SK-N-SH treated with all-trans-retinoic acid at 6 μM for 48 hours (cell line): ENCODE measurements around the gene GID8.

Experiments
- ATAC-seq: fragments of 200-7000 bp; cut with Tn5 transposase; 3 replicates; pipeline ENCODE4 v1.9.1; 2020; ENCODE audit warnings: mild to moderate bottlenecking, moderate library complexity
- ARNTL ChIP-seq: fragments of 450-650 bp; formaldehyde crosslinking; IDR thresholded peaks from 2 replicates; pipeline ENCODE4 v1.5.0; 2020; ENCODE audit warnings: low read depth, mild to moderate bottlenecking, moderate library complexity, borderline replicate concordance
- BACH2 ChIP-seq: fragments of 250-450 bp; sonication (Bioruptor Pico); IDR thresholded peaks from 2 replicates; pipeline ENCODE4 v1.9.0; 2021; ENCODE audit warnings: mild to moderate bottlenecking, borderline replicate concordance
- CSDC2 ChIP-seq: fragments of 250-450 bp; sonication (Bioruptor Pico); IDR thresholded peaks from 2 replicates; pipeline ENCODE4 v1.5.0; 2020; ENCODE audit warnings: mild to moderate bottlenecking, moderate library complexity
- ESRRG ChIP-seq: fragments of 250-450 bp; sonication (Bioruptor Pico); IDR thresholded peaks from 2 replicates; pipeline ENCODE4 v1.6.1; 2021; ENCODE audit warnings: mild to moderate bottlenecking
- GLIS3 ChIP-seq: fragments of 250-450 bp; sonication (Bioruptor Pico); IDR thresholded peaks from 2 replicates; pipeline ENCODE4 v1.5.0; 2020; ENCODE audit warnings: mild to moderate bottlenecking, moderate library complexity
- ISL1 ChIP-seq: fragments of 250-450 bp; sonication (Bioruptor Pico); IDR thresholded peaks from 2 replicates; pipeline ENCODE4 v2.1.2; 2022; ENCODE audit warnings: mild to moderate bottlenecking, moderate library complexity
- OSR1 ChIP-seq: fragments of 250-450 bp; sonication (Bioruptor Pico); IDR thresholded peaks from 2 replicates; pipeline ENCODE4 v1.8.0; 2022; ENCODE audit warnings: moderate library complexity, mild to moderate bottlenecking, inconsistent platforms
- PPARA ChIP-seq: fragments of 250-450 bp; sonication (Bioruptor Pico); IDR thresholded peaks from 2 replicates; pipeline ENCODE4 v1.5.0; 2020; ENCODE audit warnings: mild to moderate bottlenecking, borderline replicate concordance
- RARB ChIP-seq: fragments of 250-450 bp; sonication (Bioruptor Pico); IDR thresholded peaks from 2 replicates; pipeline ENCODE4 v1.8.0; 2021; ENCODE audit warnings: mild to moderate bottlenecking, moderate library complexity
- SNAI2 ChIP-seq: fragments of 250-450 bp; sonication (Bioruptor Pico); IDR thresholded peaks from 2 replicates; pipeline ENCODE4 v1.5.0; 2020; ENCODE audit warnings: mild to moderate bottlenecking, moderate library complexity
- TCF4 ChIP-seq: fragments of 250-450 bp; sonication (Bioruptor Pico); IDR thresholded peaks from 2 replicates; pipeline ENCODE4 v1.8.0; 2021; ENCODE audit warnings: mild to moderate bottlenecking, moderate library complexity, borderline replicate concordance
- TOX ChIP-seq: fragments of 250-450 bp; sonication (Bioruptor Pico); IDR thresholded peaks from 2 replicates; pipeline ENCODE4 v1.8.0; 2021; ENCODE audit warnings: mild to moderate bottlenecking, moderate library complexity, borderline replicate concordance
- ZC3H10 ChIP-seq: fragments of 250-450 bp; sonication (Bioruptor Pico); IDR thresholded peaks from 2 replicates; pipeline ENCODE4 v1.5.1; 2021; ENCODE audit warnings: mild to moderate bottlenecking, moderate library complexity
- ZFP30 ChIP-seq: fragments of 450-650 bp; formaldehyde crosslinking; IDR thresholded peaks from 2 replicates; pipeline ENCODE4 v1.5.0; 2022; ENCODE audit warnings: mild to moderate bottlenecking, moderate library complexity
- ZNF70 ChIP-seq: fragments of 450-650 bp; formaldehyde crosslinking; IDR thresholded peaks from 2 replicates; pipeline ENCODE4 v1.5.0; 2020; ENCODE audit warnings: mild to moderate bottlenecking, moderate library complexity
- ZNF8 ChIP-seq: fragments of 450-650 bp; formaldehyde crosslinking; IDR thresholded peaks from 2 replicates; pipeline ENCODE4 v1.5.0; 2020; ENCODE audit warnings: mild to moderate bottlenecking, moderate library complexity
- TF ChIP-seq, protein P1 (sequence below): fragments of 250-450 bp; sonication (Bioruptor Pico); IDR thresholded peaks from 2 replicates; pipeline ENCODE4 v1.8.0; 2020; ENCODE audit warnings: mild to moderate bottlenecking, moderate library complexity, borderline replicate concordance
- TF ChIP-seq, protein P2 (sequence below): fragments of 250-450 bp; sonication (Bioruptor Pico); IDR thresholded peaks from 2 replicates; pipeline ENCODE4 v1.8.0; 2021; ENCODE audit warnings: low read depth, mild to moderate bottlenecking, moderate library complexity, borderline replicate concordance
- TF ChIP-seq, protein P3 (sequence below): fragments of 250-450 bp; sonication (Bioruptor Pico); IDR thresholded peaks from 2 replicates; pipeline ENCODE4 v1.5.1; 2020; ENCODE audit warnings: low read depth, mild to moderate bottlenecking, moderate library complexity
- TF ChIP-seq, protein P4 (sequence below): fragments of 250-450 bp; sonication (Bioruptor Pico); IDR thresholded peaks from 2 replicates; pipeline ENCODE4 v1.5.0; 2020; ENCODE audit warnings: mild to moderate bottlenecking, moderate library complexity
- TF ChIP-seq, protein P5 (sequence below): fragments of 250-450 bp; sonication (Bioruptor Pico); IDR thresholded peaks from 2 replicates; pipeline ENCODE4 v1.5.1; 2021; ENCODE audit warnings: mild to moderate bottlenecking, moderate library complexity

GID8 gene

DNA sequence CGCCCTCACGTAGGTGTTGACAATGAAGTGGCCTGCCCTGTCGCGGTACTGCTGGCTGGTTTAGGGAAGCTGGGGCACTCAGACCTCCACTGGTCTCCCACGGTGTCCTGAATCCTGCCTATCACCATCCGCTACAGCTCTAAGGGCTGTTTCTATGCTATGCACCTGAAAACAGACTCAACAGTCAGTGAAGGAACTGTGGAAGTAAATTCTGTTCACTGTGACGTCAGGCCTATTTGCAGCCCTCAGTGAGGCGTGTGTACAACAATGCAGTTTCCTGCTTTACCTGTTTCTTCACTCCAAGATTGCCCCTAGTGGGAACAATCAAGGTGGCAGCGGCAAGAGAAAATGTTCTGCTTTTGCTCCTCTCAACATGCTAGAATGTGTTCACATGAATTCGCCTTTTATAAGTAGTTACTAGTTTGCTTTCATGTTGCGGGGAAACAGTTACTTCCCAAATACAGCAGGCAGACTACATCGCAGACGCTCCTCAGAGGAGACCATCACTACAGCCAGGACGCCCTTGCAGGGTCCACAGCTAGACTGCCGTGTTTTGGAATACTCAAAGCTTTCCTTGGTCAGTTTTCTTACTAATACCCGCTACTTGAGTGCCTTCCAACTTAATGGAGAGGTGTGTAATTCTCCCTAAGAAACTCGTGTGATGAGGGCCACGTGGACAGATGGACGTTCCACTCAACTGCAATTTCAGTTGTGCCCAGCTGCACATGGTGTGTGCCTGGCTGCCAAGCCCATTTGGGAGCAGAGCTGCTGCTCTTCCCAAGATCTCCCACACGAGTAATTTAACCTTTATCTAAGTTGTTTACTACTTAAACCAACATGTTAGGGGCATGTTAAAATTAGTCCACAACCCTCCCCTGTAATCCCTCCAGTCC, 37.0 kb upstream of the GID8 start (continued):
- TF ChIP-seq ARNTL (CRISPR knock-in tag) = no peak
- no peak for TF ChIP-seq BACH2 (CRISPR knock-in tag)
- no peak for TF ChIP-seq ESRRG (CRISPR knock-in tag)

DNA sequence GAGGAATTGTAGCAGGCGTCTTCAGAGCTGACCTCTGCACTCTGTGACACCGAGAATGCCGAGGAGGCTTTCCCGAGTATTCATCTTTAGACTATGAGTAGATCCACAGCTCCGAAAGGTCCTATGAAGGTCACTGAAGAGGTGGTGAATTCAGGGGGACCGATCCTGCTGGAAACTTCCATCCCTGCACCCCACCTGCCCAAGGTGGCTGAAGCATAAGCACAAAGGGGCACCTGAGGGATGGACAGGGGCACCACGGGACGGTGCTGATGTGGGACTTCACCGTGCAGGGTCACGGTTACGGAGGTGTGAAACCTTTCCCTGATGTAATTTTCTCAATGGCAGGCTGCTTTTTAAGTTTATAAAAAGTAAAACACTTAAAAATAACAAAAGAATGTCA, 36.1 kb upstream of the GID8 start:
- ATAC-seq = no peak
- TF ChIP-seq ZFP30 (CRISPR knock-in tag) (no peak), ISL1 (CRISPR knock-in tag) (no peak), ZNF70 (no peak), TOX (CRISPR knock-in tag) (no peak)

DNA sequence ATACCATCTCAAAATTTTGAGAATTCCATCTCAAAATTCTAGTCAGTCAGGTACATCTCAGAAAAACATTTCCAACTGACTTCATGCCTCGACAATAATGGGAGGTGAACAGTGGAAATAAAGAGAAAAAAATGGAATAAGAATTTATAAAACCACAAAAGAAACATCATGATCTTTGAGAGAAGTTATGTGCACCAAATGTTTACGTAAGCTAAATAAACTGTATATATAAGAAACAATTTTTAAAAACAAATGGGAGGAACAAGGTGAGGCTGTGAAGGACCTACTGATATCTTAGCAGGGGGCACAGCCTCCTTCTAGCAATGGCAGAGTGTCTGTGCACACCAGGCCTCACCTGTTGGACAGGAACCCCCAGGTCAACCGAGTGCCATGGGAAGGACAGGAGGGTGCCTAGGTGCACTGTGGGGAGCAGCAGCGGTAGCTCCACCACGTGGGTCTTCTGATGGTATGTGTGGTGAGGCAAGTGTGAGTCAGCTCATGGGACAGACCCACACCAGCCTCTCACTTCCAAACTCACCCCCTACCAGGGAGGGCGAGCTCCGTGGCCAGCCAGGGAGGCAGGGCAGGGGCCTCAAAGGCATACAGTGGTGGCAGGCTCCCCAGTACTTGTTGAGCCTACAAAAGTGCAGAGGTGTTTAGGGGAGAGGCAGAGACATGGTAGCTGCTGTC, 34.9 kb upstream of the GID8 start:
- ATAC-seq = no peak
- TF ChIP-seq CSDC2 (CRISPR knock-in tag) (no peak), PPARA (CRISPR knock-in tag) (no peak)

DNA sequence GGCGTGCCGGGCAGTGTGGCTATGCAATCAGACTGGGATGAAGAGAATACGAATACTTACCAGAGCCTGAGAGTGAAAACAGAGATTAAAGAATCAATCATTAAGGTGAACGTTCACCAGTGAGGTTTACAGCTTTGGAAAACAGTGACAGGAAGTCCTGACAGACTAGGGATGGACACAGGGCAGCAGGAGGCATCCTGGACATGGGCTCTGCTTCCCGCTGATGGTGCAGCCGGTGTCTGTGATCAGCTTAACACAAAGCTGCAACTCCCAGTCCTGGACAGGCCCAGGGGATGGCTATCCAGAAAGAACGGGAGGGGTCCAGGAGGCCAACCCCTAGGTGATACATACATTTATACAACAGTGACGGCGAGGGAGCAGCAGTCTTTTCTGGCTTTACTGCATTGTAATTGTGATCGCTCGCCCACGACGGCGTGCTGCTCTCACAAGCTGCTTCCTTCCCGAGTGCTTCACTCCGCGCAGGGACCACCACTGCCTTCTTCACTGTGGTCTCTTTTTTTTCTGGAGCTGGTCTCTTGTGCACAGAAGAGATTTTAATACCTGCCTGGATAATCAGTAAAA, 32.3 kb upstream of the GID8 start:
- ATAC-seq = no peak
- TF ChIP-seq PPARA (CRISPR knock-in tag) (no peak), ARNTL (CRISPR knock-in tag) (no peak), TCF4 (no peak), CSDC2 (CRISPR knock-in tag) (no peak), BACH2 (CRISPR knock-in tag) (no peak), TOX (CRISPR knock-in tag) (no peak), RARB (CRISPR knock-in tag) (no peak), ZNF70 (no peak), ISL1 (CRISPR knock-in tag) (no peak), ZC3H10 (CRISPR knock-in tag) (no peak), OSR1 (CRISPR knock-in tag) (no peak), ESRRG (CRISPR knock-in tag) (no peak), ZNF8 (CRISPR knock-in tag) (no peak), SNAI2 (no peak), GLIS3 (CRISPR knock-in tag) (no peak)
- TF ChIP-seq, protein P1, sequence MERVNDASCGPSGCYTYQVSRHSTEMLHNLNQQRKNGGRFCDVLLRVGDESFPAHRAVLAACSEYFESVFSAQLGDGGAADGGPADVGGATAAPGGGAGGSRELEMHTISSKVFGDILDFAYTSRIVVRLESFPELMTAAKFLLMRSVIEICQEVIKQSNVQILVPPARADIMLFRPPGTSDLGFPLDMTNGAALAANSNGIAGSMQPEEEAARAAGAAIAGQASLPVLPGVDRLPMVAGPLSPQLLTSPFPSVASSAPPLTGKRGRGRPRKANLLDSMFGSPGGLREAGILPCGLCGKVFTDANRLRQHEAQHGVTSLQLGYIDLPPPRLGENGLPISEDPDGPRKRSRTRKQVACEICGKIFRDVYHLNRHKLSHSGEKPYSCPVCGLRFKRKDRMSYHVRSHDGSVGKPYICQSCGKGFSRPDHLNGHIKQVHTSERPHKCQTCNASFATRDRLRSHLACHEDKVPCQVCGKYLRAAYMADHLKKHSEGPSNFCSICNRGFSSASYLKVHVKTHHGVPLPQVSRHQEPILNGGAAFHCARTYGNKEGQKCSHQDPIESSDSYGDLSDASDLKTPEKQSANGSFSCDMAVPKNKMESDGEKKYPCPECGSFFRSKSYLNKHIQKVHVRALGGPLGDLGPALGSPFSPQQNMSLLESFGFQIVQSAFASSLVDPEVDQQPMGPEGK (CRISPR knock-in tag) = no peak
- TF ChIP-seq, protein P2, sequence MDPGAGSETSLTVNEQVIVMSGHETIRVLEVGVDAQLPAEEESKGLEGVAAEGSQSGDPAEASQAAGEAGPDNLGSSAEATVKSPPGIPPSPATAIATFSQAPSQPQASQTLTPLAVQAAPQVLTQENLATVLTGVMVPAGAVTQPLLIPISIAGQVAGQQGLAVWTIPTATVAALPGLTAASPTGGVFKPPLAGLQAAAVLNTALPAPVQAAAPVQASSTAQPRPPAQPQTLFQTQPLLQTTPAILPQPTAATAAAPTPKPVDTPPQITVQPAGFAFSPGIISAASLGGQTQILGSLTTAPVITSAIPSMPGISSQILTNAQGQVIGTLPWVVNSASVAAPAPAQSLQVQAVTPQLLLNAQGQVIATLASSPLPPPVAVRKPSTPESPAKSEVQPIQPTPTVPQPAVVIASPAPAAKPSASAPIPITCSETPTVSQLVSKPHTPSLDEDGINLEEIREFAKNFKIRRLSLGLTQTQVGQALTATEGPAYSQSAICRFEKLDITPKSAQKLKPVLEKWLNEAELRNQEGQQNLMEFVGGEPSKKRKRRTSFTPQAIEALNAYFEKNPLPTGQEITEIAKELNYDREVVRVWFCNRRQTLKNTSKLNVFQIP = no peak
- TF ChIP-seq, protein P3, sequence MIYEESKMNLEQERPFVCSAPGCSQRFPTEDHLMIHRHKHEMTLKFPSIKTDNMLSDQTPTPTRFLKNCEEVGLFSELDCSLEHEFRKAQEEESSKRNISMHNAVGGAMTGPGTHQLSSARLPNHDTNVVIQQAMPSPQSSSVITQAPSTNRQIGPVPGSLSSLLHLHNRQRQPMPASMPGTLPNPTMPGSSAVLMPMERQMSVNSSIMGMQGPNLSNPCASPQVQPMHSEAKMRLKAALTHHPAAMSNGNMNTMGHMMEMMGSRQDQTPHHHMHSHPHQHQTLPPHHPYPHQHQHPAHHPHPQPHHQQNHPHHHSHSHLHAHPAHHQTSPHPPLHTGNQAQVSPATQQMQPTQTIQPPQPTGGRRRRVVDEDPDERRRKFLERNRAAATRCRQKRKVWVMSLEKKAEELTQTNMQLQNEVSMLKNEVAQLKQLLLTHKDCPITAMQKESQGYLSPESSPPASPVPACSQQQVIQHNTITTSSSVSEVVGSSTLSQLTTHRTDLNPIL = no peak

DNA sequence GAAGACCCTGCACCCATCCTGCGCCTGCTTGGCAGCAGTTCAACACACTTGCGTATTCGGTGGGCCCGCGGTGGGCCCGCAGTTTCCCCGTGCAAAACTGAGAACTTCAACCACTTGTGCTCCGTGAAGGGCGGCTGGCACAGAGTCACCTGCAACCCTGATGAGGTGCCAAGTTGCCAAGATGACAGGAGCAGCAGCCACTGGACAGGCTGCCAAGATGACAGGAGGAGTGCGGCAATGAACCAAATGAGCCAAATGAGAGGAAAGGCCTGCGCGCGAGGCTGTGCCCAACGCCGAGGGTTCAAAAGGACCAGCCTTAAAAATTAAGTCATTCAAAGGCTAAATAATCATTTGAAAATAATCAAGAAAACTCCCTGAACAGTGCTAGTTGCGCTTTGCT, 31.7 kb upstream of the GID8 start:
- ATAC-seq = no peak
- no peak for TF ChIP-seq TCF4
- TF ChIP-seq PPARA (CRISPR knock-in tag) = no peak
- TF ChIP-seq, protein P4, sequence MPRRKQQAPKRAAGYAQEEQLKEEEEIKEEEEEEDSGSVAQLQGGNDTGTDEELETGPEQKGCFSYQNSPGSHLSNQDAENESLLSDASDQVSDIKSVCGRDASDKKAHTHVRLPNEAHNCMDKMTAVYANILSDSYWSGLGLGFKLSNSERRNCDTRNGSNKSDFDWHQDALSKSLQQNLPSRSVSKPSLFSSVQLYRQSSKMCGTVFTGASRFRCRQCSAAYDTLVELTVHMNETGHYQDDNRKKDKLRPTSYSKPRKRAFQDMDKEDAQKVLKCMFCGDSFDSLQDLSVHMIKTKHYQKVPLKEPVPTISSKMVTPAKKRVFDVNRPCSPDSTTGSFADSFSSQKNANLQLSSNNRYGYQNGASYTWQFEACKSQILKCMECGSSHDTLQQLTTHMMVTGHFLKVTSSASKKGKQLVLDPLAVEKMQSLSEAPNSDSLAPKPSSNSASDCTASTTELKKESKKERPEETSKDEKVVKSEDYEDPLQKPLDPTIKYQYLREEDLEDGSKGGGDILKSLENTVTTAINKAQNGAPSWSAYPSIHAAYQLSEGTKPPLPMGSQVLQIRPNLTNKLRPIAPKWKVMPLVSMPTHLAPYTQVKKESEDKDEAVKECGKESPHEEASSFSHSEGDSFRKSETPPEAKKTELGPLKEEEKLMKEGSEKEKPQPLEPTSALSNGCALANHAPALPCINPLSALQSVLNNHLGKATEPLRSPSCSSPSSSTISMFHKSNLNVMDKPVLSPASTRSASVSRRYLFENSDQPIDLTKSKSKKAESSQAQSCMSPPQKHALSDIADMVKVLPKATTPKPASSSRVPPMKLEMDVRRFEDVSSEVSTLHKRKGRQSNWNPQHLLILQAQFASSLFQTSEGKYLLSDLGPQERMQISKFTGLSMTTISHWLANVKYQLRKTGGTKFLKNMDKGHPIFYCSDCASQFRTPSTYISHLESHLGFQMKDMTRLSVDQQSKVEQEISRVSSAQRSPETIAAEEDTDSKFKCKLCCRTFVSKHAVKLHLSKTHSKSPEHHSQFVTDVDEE (CRISPR knock-in tag) = no peak
- TF ChIP-seq, protein P2 = no peak
- TF ChIP-seq GLIS3 (CRISPR knock-in tag) = no peak
- no peak for TF ChIP-seq TOX (CRISPR knock-in tag)
- no peak for TF ChIP-seq ARNTL (CRISPR knock-in tag)
- TF ChIP-seq SNAI2 = no peak
- TF ChIP-seq, protein P5, sequence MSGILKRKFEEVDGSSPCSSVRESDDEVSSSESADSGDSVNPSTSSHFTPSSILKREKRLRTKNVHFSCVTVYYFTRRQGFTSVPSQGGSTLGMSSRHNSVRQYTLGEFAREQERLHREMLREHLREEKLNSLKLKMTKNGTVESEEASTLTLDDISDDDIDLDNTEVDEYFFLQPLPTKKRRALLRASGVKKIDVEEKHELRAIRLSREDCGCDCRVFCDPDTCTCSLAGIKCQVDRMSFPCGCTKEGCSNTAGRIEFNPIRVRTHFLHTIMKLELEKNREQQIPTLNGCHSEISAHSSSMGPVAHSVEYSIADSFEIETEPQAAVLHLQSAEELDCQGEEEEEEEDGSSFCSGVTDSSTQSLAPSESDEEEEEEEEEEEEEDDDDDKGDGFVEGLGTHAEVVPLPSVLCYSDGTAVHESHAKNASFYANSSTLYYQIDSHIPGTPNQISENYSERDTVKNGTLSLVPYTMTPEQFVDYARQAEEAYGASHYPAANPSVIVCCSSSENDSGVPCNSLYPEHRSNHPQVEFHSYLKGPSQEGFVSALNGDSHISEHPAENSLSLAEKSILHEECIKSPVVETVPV (CRISPR knock-in tag) = no peak
- no peak for TF ChIP-seq ZFP30 (CRISPR knock-in tag)
- no peak for TF ChIP-seq ESRRG (CRISPR knock-in tag)
